SK-N-MC (cell line): Measurements from ENCODE around the gene ABO.

ENCODE experiments used
- EZH2 ChIP-seq: fragments of 200-600 bp; sonication (generic); IDR thresholded peaks from one replicate; pipeline ENCODE4 v1.6.1; 2017; ENCODE audit warnings: antibody characterized with exemption
- FOXP2 ChIP-seq: optimal IDR thresholded peaks from 2 replicates; pipeline ENCODE3; 2011; ENCODE audit warnings: mild to moderate bottlenecking, moderate library complexity; ENCODE audit not compliant: insufficient read depth; ENCODE audit errors: extremely low read length, control extremely low read depth
- POLR2AphosphoS5 ChIP-seq: IDR thresholded peaks from 2 replicates; pipeline ENCODE4 v1.6.1; 2012; ENCODE audit warnings: mild to moderate bottlenecking, low read depth, low read length, borderline replicate concordance

DNA sequence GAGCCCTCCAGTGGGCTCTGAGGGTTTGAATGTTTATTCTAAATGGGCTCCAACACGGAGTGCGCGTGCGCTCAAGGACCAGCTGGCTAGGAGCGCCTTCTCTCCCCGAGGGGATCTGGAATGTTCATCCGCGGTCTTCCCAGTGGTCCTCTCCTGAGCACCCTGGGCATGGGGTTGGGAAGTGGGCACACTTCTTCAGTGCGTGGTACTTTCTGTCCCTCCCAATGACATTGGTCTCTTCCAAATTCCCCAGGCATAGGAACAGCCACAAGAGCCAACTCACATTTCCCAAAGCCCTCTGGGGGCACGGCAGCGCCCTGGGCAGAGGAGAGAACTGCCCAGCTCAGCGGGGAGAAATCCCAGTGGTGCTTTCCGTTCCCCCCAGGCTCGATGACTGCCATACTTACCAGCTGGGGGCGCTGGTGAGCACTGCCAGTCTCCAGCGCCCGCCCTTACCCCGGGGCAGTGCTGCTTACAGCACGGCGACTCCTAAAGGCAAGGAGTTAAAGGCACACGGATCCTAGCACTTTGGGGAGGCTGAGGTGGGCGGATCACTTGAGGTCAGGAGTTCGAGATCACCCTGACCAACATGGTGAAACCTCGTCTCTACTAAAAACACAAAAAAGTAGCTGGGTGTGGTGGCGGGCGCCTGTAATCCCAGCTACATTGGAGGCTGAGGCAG, 36.0 kb downstream of the ABO start:
- no peak for TF ChIP-seq EZH2
- no peak for TF ChIP-seq POLR2AphosphoS5
- TF ChIP-seq FOXP2 = no peak
